Measurements from ENCODE around the gene CNPY3.
"Not testable (repeated sequence)": the region's sequence is repeated elsewhere in the genome, so short reads cannot be mapped to it uniquely, and the experiment has no call there.

CNPY3 gene

GRCh38 chr6:42901538-42901957 is 27.7 kb upstream of the CNPY3 start:
- Mint-ChIP-seq H3K9me3 (no peaks in the 10 kb centered on the region), H3K36me3 (no peaks in the 10 kb centered on the region), H3K4me3 (no peak overlapping the region), H3K27ac (no peak overlapping the region), H3K4me1 (peaks cover 17% of the 10 kb centered on the region), H3K27me3 (peaks cover 3% of the 10 kb centered on the region)
- CTCF ChIA-PET = interaction anchor here (0.6 to 4.3 kb wide), 13 partner anchors 8 to 605 kb away, joined by 3 to 28 read pairs (median 3); partner anchors contain the start of gene CNPY3
- DNase-seq = peak; percentile 78

GRCh38 chr6:42902429-42903263 is 26.6 kb upstream of the CNPY3 start:
- Mint-ChIP-seq H3K4me1 (peaks cover 17% of the 10 kb centered on the region), H3K4me3 (peak overlapping the region; percentile 7)
- not testable (repeated sequence) for H3K9me3 Mint-ChIP-seq, H3K27ac Mint-ChIP-seq, DNase-seq, H3K27me3 Mint-ChIP-seq, H3K36me3 Mint-ChIP-seq
- CTCF ChIA-PET = interaction anchor here (0.9 to 4.3 kb wide), 4 partner anchors 11 to 240 kb away, joined by 3 to 28 read pairs (median 4); no protein-coding TSS in a partner anchor

GRCh38 chr6:42904467-42904866 is 24.8 kb upstream of the CNPY3 start:
- Mint-ChIP-seq H3K9me3 (no peaks in the 10 kb centered on the region), H3K27me3 (peaks cover 3% of the 10 kb centered on the region), H3K27ac (no peak overlapping the region), H3K4me3 (no peak overlapping the region), H3K4me1 (peaks cover 14% of the 10 kb centered on the region), H3K36me3 (no peaks in the 10 kb centered on the region)
- CTCF ChIA-PET = interaction anchor here (2.4 kb wide), 1 partner anchor 239 kb away, joined by 16 read pairs; no protein-coding TSS in a partner anchor
- no peak for DNase-seq

- Mint-ChIP-seq H3K9me3 (no peaks in the 10 kb centered on the region), H3K36me3 (no peaks in the 10 kb centered on the region), H3K27ac (no peak overlapping the region), H3K27me3 (peaks cover 18% of the 10 kb centered on the region), H3K4me1 (peaks cover 4% of the 10 kb centered on the region), H3K4me3 (no peak overlapping the region)
- DNase-seq = no peak
- CTCF ChIA-PET = interaction anchor here (4.3 kb wide), 1 partner anchor 236 kb away, joined by 18 read pairs; no protein-coding TSS in a partner anchor
Observed at GRCh38 chr6:42907336-42907735, 21.9 kb upstream of the CNPY3 start.

- CTCF ChIA-PET = interaction anchor here (4.3 kb wide), 1 partner anchor 234 kb away, joined by 18 read pairs; no protein-coding TSS in a partner anchor
Observed at GRCh38 chr6:42909835-42910234, 19.4 kb upstream of the CNPY3 start.

GRCh38 chr6:42911171-42912021 is 17.9 kb upstream of the CNPY3 start:
- DNase-seq = no peak
- CTCF ChIA-PET = interaction anchor here (0.6 to 4.3 kb wide), 3 partner anchors 10 to 232 kb away, joined by 3 to 18 read pairs (median 4); no protein-coding TSS in a partner anchor
- no peak overlapping the region for H3K27ac Mint-ChIP-seq
- no peaks in the 10 kb centered on the region for H3K36me3 Mint-ChIP-seq
- no peaks in the 10 kb centered on the region for H3K9me3 Mint-ChIP-seq
- H3K4me3 Mint-ChIP-seq = no peak overlapping the region
- peaks cover 3% of the 10 kb centered on the region for H3K4me1 Mint-ChIP-seq
- peaks cover 56% of the 10 kb centered on the region for H3K27me3 Mint-ChIP-seq

More at GRCh38 chr6:42909835-42910234, 19.4 kb upstream of the CNPY3 start:
- H3K27me3 Mint-ChIP-seq = peaks cover 42% of the 10 kb centered on the region
- no peaks in the 10 kb centered on the region for H3K36me3 Mint-ChIP-seq
- peaks cover 3% of the 10 kb centered on the region for H3K4me1 Mint-ChIP-seq
- no peaks in the 10 kb centered on the region for H3K9me3 Mint-ChIP-seq
- no peak for DNase-seq
- no peak overlapping the region for H3K4me3 Mint-ChIP-seq
- no peak overlapping the region for H3K27ac Mint-ChIP-seq

GRCh38 chr6:42914546-42914945 is 14.7 kb upstream of the CNPY3 start:
- no peak for DNase-seq
- CTCF ChIA-PET = interaction anchor here (1.3 kb wide), 2 partner anchors 49 to 229 kb away, joined by 3 to 4 read pairs; no protein-coding TSS in a partner anchor

GRCh38 chr6:42915732-42916131 is 13.5 kb upstream of the CNPY3 start, which contains the start of gene PTCRA:
Gene PTCRA (plus strand): TSS chr6:42916053. CDS start chr6:42916070, 17 bp downstream.
- CTCF ChIA-PET = interaction anchor here (1.1 kb wide), 1 partner anchor 63 kb away, joined by 3 read pairs; the partner anchor contains the start of gene PEX6
- Mint-ChIP-seq H3K27me3 (peaks cover 56% of the 10 kb centered on the region), H3K4me3 (no peak within 1 kb of the TSS)

More at GRCh38 chr6:42914546-42914945, 14.7 kb upstream of the CNPY3 start:
- no peak overlapping the region for H3K4me3 Mint-ChIP-seq
- peaks cover 56% of the 10 kb centered on the region for H3K27me3 Mint-ChIP-seq
- no peaks in the 10 kb centered on the region for H3K9me3 Mint-ChIP-seq
- no peak overlapping the region for H3K27ac Mint-ChIP-seq
- H3K4me1 Mint-ChIP-seq = peaks cover 3% of the 10 kb centered on the region
- no peaks in the 10 kb centered on the region for H3K36me3 Mint-ChIP-seq

GRCh38 chr6:42916288-42916687 is 13.0 kb upstream of the CNPY3 start:
- no peak overlapping the region for H3K27ac Mint-ChIP-seq
- CTCF ChIA-PET = interaction anchor here (1.0 to 1.3 kb wide), 2 partner anchors 18 to 36 kb away, joined by 3 read pairs; no protein-coding TSS in a partner anchor
- no peaks in the 10 kb centered on the region for H3K9me3 Mint-ChIP-seq
- no peaks in the 10 kb centered on the region for H3K36me3 Mint-ChIP-seq
- H3K27me3 Mint-ChIP-seq = peaks cover 52% of the 10 kb centered on the region
- H3K4me3 Mint-ChIP-seq = no peak overlapping the region
- DNase-seq = no peak
- peaks cover 1% of the 10 kb centered on the region for H3K4me1 Mint-ChIP-seq

More at GRCh38 chr6:42915732-42916131, 13.5 kb upstream of the CNPY3 start, which contains the start of gene PTCRA:
- no peaks in the 10 kb centered on the region for H3K36me3 Mint-ChIP-seq
- H3K4me1 Mint-ChIP-seq = peaks cover 3% of the 10 kb centered on the region
- no peak for DNase-seq
- no peaks in the 10 kb centered on the region for H3K9me3 Mint-ChIP-seq
- H3K27ac Mint-ChIP-seq = no peak within 1 kb of the TSS

GRCh38 chr6:42921801-42922200 is 7.5 kb upstream of the CNPY3 start:
- H3K4me3 Mint-ChIP-seq = no peak overlapping the region
- peaks cover 14% of the 10 kb centered on the region for H3K27me3 Mint-ChIP-seq
- H3K27ac Mint-ChIP-seq = no peak overlapping the region
- no peaks in the 10 kb centered on the region for H3K36me3 Mint-ChIP-seq
- H3K9me3 Mint-ChIP-seq = no peaks in the 10 kb centered on the region
- no peaks in the 10 kb centered on the region for H3K4me1 Mint-ChIP-seq
- CTCF ChIA-PET = no interaction called here
- DNase-seq = no peak

- DNase-seq = no peak
- Mint-ChIP-seq H3K27me3 (peaks cover 14% of the 10 kb centered on the region), H3K36me3 (peaks cover 3% of the 10 kb centered on the region), H3K4me1 (peaks cover 7% of the 10 kb centered on the region), H3K9me3 (no peaks in the 10 kb centered on the region), H3K27ac (no peak overlapping the region), H3K4me3 (no peak overlapping the region)
- CTCF ChIA-PET = no interaction called here
Observed at GRCh38 chr6:42923666-42924065, 5.6 kb upstream of the CNPY3 start.

- Mint-ChIP-seq H3K4me3 (no peak overlapping the region), H3K9me3 (no peaks in the 10 kb centered on the region), H3K36me3 (peaks cover 9% of the 10 kb centered on the region), H3K27ac (no peak overlapping the region), H3K27me3 (peaks cover 14% of the 10 kb centered on the region), H3K4me1 (peaks cover 11% of the 10 kb centered on the region)
- no peak for DNase-seq
- CTCF ChIA-PET = no interaction called here
Observed at GRCh38 chr6:42925248-42925857, 3.9 kb upstream of the CNPY3 start.

- H3K9me3 Mint-ChIP-seq = no peaks in the 10 kb centered on the region
- peaks cover 37% of the 10 kb centered on the region for H3K36me3 Mint-ChIP-seq
- H3K4me1 Mint-ChIP-seq = peaks cover 41% of the 10 kb centered on the region
- H3K27me3 Mint-ChIP-seq = no peaks in the 10 kb centered on the region
- no peak for DNase-seq
- peak overlapping the region; percentile 98 for H3K4me3 Mint-ChIP-seq
- CTCF ChIA-PET = interaction anchor here (0.8 to 2.0 kb wide), 5 partner anchors 23 to 213 kb away, joined by 3 to 12 read pairs (median 4); partner anchors contain the start of gene PPP2R5D
- H3K27ac Mint-ChIP-seq = peak overlapping the region; percentile 100
Observed at GRCh38 chr6:42929821-42930360, 611 bp downstream of the CNPY3 start.

All from activated naive CD4-positive, alpha-beta T cell treated with anti-CD3 and anti-CD28 coated beads, Interleukin-2, amount 10 ng/mL, durations not matched to agents 7 days and 5 days (primary cell).